Neural progenitor cell (in vitro differentiated cells): ENCODE measurements around the gene MTCP1. TPM values are rescaled to one million over a fixed set of nuclear protein-coding genes. Genes with fewer than 3 reads are reported as not detected.

Experiments used
- DNase-seq: peaks from one replicate; pipeline ENCODE4 v3.0.0-alpha.2; 2016; ENCODE audit warnings: low spot score
- H2AFZ ChIP-seq: fragments of 200-600 bp; sonication (generic); replicated peaks from 2 replicates; pipeline ENCODE4 v1.6.1; 2016; ENCODE audit warnings: antibody characterized with exemption
- H3F3A ChIP-seq: fragments of 200-600 bp; sonication (generic); 2 replicates; pipeline ENCODE4 v1.6.1; 2016; ENCODE audit warnings: antibody characterized with exemption, low read depth
- H3K27ac ChIP-seq: fragments of 200-600 bp; sonication (generic); 2 replicates; pipeline ENCODE4 v1.5.1; 2016; ENCODE audit warnings: mild to moderate bottlenecking
- H3K27me3 ChIP-seq: fragments of 200-600 bp; sonication (generic); 2 replicates; pipeline ENCODE4 v1.6.1; 2016; ENCODE audit warnings: mild to moderate bottlenecking, moderate library complexity
- H3K36me3 ChIP-seq: fragments of 200-600 bp; sonication (generic); 2 replicates; pipeline ENCODE4 v1.5.1; 2016
- H3K4me1 ChIP-seq: fragments of 200-600 bp; sonication (generic); 2 replicates; pipeline ENCODE4 v1.6.1; 2016; ENCODE audit warnings: mixed run types
- H3K4me2 ChIP-seq: fragments of 200-600 bp; sonication (generic); 2 replicates; pipeline ENCODE4 v1.6.1; 2016
- H3K4me3 ChIP-seq: fragments of 200-600 bp; sonication (generic); 2 replicates; pipeline ENCODE4 v1.5.1; 2016
- H3K79me2 ChIP-seq: fragments of 200-600 bp; sonication (generic); 2 replicates; pipeline ENCODE4 v1.6.1; 2016; ENCODE audit warnings: low read depth
- H3K9ac ChIP-seq: fragments of 200-600 bp; sonication (generic); 2 replicates; pipeline ENCODE4 v1.6.1; 2016
- H3K9me3 ChIP-seq: fragments of 200-600 bp; sonication (generic); 2 replicates; pipeline ENCODE4 v1.5.1; 2016; ENCODE audit warnings: low read depth
- H4K20me1 ChIP-seq: fragments of 200-600 bp; sonication (generic); 2 replicates; pipeline ENCODE4 v1.6.1; 2016; ENCODE audit warnings: low read depth
- H3K27ac Mint-ChIP-seq: 3 replicates; pipeline ENCODE4 v1.8.0; 2021; ENCODE audit warnings: mixed read lengths
- H3K27me3 Mint-ChIP-seq: 2 replicates; pipeline ENCODE4 v1.8.0; 2022; ENCODE audit warnings: low read depth, mild to moderate bottlenecking, inconsistent platforms, moderate library complexity, mixed read lengths; ENCODE audit not compliant: insufficient read depth
- H3K36me3 Mint-ChIP-seq: 3 replicates; pipeline ENCODE4 v1.8.0; 2021; ENCODE audit warnings: mixed read lengths
- H3K4me1 Mint-ChIP-seq: 3 replicates; pipeline ENCODE4 v1.8.0; 2021; ENCODE audit warnings: mixed read lengths
- H3K4me3 Mint-ChIP-seq: 3 replicates; pipeline ENCODE4 v1.8.0; 2021; ENCODE audit warnings: mild to moderate bottlenecking, moderate library complexity, mixed read lengths
- H3K9me3 Mint-ChIP-seq: 3 replicates; pipeline ENCODE4 v1.8.0; 2020; ENCODE audit warnings: mixed read lengths
- EZH2 ChIP-seq: fragments of 200-600 bp; sonication (generic); IDR thresholded peaks from 2 replicates; pipeline ENCODE4 v1.6.1; 2017; ENCODE audit warnings: antibody characterized with exemption, mild to moderate bottlenecking, moderate library complexity
- EZH2phosphoT487 ChIP-seq: fragments of 200-600 bp; sonication (generic); IDR thresholded peaks from 2 replicates; pipeline ENCODE4 v1.6.1; 2017; ENCODE audit warnings: antibody characterized with exemption
- total RNA-seq: library from RNA; depleted of rRNA; stranded (reverse); fragments of >200 nt; gene quantifications from 2 replicates; pipeline ENCODE4 v1.2.3, GENCODE V29; 2015; ENCODE audit warnings: low replicate concordance
- TF ChIP-seq, protein P1 (sequence below): fragments of 200-600 bp; sonication (generic); IDR thresholded peaks from 2 replicates; pipeline ENCODE4 v1.5.1; 2017; ENCODE audit warnings: antibody characterized with exemption, mild to moderate bottlenecking

The MTCP1 gene, protein sequence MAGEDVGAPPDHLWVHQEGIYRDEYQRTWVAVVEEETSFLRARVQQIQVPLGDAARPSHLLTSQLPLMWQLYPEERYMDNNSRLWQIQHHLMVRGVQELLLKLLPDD
- 1.2 and 1.4 TPM in 2 replicates for total RNA-seq

DNA sequence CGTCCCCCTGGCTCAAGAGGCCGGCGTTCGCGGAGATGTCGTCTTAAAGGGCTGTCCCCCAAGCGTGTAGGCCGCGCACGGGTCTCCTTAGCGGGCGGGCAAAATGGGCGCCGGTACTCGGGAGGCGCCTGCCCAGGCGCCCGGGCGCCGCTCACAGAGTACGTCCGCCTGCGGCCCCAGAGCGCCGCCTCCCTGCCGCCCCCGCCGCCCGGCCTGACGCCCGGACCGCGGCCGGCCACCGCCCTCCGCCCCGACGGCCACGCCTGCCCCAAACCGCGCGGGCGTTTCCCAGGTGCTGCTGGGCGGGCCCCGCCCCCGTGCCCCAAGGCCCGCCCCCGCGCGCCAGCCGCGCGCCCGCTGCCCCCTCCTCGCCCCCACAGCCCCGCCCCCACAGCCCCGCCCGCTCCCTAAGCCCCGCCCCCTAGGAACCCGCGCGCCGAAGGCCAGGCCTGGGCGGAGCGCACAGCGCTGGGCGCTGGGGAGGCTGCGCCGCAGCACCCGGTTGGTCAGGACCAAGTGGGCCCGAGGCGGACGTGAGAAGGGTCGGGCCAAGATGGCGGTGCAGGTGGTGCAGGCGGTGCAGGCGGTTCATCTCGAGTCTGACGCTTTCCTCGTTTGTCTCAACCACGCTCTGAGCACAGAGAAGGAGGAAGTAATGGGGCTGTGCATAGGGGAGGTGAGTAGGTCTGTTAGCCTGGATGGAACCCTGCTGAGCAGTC lies at the start of gene MTCP1, which contains the start of the genes BRCC3 and CMC4:
TSS of gene MTCP1 (minus strand) at position 162 of the 719 bp plus-strand sequence. CDS start 5,126 bp downstream, outside the sequence.
TSS of gene BRCC3 (plus strand) at position 534 of the 719 bp plus-strand sequence. CDS start at position 554, 20 bp downstream.
TSS of gene CMC4 (minus strand) at position 162 of the 719 bp plus-strand sequence. CDS start 7,113 bp downstream, outside the sequence.
- H4K20me1 ChIP-seq: no peaks in the 10 kb centered on the region
- no peaks in the 10 kb centered on the region for H3K36me3 ChIP-seq
- H3K4me3 ChIP-seq: peak within 1 kb of the TSS; percentile 59
- DNase-seq: peak; percentile 92
- peaks cover 3% of the 10 kb centered on the region for H3F3A ChIP-seq
- H3K9me3 ChIP-seq: peaks cover 4% of the 10 kb centered on the region
- H3K4me2 ChIP-seq: peak within 1 kb of the TSS; percentile 75
- peak within 1 kb of the TSS; percentile 74 for H2AFZ ChIP-seq
- no peaks in the 10 kb centered on the region for H3K36me3 Mint-ChIP-seq
- peak within 1 kb of the TSS; percentile 32 for H3K27ac Mint-ChIP-seq
- H3K9ac ChIP-seq: peak within 1 kb of the TSS; percentile 62
- peaks cover 23% of the 10 kb centered on the region for H3K4me1 Mint-ChIP-seq
- H3K4me3 Mint-ChIP-seq: peak within 1 kb of the TSS; percentile 92
- H3K27me3 ChIP-seq: no peaks in the 10 kb centered on the region
- TF ChIP-seq EZH2 (no peak), EZH2phosphoT487 (no peak)
- TF ChIP-seq, protein P1, sequence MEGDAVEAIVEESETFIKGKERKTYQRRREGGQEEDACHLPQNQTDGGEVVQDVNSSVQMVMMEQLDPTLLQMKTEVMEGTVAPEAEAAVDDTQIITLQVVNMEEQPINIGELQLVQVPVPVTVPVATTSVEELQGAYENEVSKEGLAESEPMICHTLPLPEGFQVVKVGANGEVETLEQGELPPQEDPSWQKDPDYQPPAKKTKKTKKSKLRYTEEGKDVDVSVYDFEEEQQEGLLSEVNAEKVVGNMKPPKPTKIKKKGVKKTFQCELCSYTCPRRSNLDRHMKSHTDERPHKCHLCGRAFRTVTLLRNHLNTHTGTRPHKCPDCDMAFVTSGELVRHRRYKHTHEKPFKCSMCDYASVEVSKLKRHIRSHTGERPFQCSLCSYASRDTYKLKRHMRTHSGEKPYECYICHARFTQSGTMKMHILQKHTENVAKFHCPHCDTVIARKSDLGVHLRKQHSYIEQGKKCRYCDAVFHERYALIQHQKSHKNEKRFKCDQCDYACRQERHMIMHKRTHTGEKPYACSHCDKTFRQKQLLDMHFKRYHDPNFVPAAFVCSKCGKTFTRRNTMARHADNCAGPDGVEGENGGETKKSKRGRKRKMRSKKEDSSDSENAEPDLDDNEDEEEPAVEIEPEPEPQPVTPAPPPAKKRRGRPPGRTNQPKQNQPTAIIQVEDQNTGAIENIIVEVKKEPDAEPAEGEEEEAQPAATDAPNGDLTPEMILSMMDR: no peak
- peaks cover 6% of the 10 kb centered on the region for H3K9me3 Mint-ChIP-seq
- no peaks in the 10 kb centered on the region for H3K27me3 Mint-ChIP-seq
- H3K27ac ChIP-seq: peak within 1 kb of the TSS; percentile 8
- H3K79me2 ChIP-seq: peaks cover 29% of the 10 kb centered on the region
- H3K4me1 ChIP-seq: no peaks in the 10 kb centered on the region

DNA sequence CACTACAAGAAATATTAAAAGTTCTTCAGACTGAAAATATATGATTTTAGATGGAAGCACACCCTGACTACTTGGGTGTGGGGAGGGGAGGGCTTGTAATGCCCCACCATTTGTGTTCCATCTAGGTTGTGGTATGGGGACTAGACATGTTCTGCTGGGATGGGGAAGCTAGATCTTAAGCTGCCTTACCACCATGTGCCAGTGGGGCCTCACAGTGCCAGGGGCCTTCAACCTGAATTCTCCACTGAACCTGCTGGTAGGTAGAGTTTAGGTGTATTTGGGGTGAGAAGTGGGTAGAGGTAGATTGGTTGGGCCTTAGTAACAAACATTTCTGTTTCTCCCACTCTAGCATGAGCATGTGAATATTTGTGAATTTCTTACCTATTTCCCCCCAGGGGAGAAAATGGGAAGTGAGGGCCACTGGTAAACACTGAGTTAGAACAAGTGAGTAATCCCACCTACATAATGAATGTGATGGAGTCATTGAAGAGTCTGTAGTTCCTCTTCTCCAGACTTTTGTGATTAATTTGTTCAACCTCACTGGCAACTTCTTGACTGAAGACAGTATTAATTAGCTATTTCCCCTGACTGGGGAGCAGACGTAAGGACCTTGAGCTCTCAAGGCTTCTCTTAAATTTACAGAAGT lies 44.4 kb upstream of the MTCP1 start:
- H3K9me3 Mint-ChIP-seq: peaks cover 13% of the 10 kb centered on the region

DNA sequence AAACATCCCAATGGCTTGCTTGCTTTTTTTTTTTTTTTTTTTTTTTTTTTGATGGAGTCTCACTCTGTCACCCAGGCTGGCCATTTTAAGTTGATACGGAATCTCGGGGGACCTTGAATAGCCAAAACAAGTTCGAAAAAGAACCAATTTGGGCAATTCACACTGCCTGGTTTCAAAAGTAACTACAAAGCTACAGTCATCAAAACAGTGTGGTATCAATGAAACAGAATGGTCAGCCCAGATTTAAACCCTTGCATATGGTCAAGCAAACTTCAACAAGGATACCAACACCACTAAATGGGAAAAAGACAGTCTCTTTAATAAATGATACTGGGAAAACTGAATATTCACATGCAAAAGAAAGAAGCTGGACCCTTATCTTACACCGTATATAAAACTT lies 42.2 kb upstream of the MTCP1 start:
- H3K36me3 Mint-ChIP-seq: peaks cover 11% of the 10 kb centered on the region
- H3K9me3 Mint-ChIP-seq: peaks cover 13% of the 10 kb centered on the region
- no peaks in the 10 kb centered on the region for H3K4me1 Mint-ChIP-seq
- Histone ChIP-seq H3K9ac (no peak overlapping the region), H3K27me3 (no peaks in the 10 kb centered on the region), H3K27ac (no peak overlapping the region), H3K79me2 (no peaks in the 10 kb centered on the region), H3K36me3 (peaks cover 4% of the 10 kb centered on the region), H3K4me1 (no peaks in the 10 kb centered on the region), H3K9me3 (peaks cover 3% of the 10 kb centered on the region), H3F3A (no peaks in the 10 kb centered on the region), H2AFZ (no peak overlapping the region), H3K4me3 (no peak overlapping the region), H3K4me2 (no peak overlapping the region), H4K20me1 (no peaks in the 10 kb centered on the region)
- TF ChIP-seq, protein P1: no peak
- TF ChIP-seq EZH2 (no peak), EZH2phosphoT487 (no peak)
- H3K27me3 Mint-ChIP-seq: peaks cover 2% of the 10 kb centered on the region
- H3K27ac Mint-ChIP-seq: no peak overlapping the region
- no peak overlapping the region for H3K4me3 Mint-ChIP-seq
- no peak for DNase-seq

More for the DNA sequence above, 44.4 kb upstream of the MTCP1 start:
- TF ChIP-seq, protein P1: no peak
- no peak for TF ChIP-seq EZH2phosphoT487
- TF ChIP-seq EZH2: no peak
- H3K79me2 ChIP-seq: no peaks in the 10 kb centered on the region
- peaks cover 2% of the 10 kb centered on the region for H3K27me3 Mint-ChIP-seq
- H3K9me3 ChIP-seq: peaks cover 3% of the 10 kb centered on the region
- no peaks in the 10 kb centered on the region for H3K4me1 Mint-ChIP-seq
- no peak overlapping the region for H3K4me3 Mint-ChIP-seq
- H3K4me1 ChIP-seq: no peaks in the 10 kb centered on the region
- peaks cover 6% of the 10 kb centered on the region for H3K36me3 ChIP-seq
- no peaks in the 10 kb centered on the region for H3F3A ChIP-seq
- no peaks in the 10 kb centered on the region for H3K27me3 ChIP-seq
- H2AFZ ChIP-seq: no peak overlapping the region
- peaks cover 17% of the 10 kb centered on the region for H3K36me3 Mint-ChIP-seq
- no peak overlapping the region for H3K4me3 ChIP-seq
- H3K9ac ChIP-seq: no peak overlapping the region
- H3K27ac Mint-ChIP-seq: no peak overlapping the region
- H3K27ac ChIP-seq: no peak overlapping the region
- no peak for DNase-seq
- no peaks in the 10 kb centered on the region for H4K20me1 ChIP-seq
- no peak overlapping the region for H3K4me2 ChIP-seq
